ENCODE data around the gene RIMBP2.

DNA sequence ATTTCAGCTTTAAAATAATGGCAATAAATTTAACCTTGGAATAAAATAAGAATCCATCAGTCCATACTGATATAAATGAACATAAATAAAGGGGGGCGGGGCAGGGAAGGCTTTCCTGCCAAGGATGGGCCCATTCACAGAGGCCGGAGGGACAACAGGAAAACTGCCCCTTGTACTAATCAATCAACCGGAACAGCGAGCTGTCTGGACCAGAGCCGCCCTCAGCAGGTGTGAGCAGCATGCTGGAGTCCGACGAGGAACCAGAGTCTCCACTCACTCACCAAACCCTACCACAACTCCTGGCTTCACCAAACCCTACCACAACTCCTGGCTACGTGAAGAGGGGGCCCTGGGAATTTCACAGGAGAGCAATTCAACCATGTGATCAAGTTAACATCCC, 51.3 kb downstream of the RIMBP2 start:
- TF ChIP-seq, protein P1, sequence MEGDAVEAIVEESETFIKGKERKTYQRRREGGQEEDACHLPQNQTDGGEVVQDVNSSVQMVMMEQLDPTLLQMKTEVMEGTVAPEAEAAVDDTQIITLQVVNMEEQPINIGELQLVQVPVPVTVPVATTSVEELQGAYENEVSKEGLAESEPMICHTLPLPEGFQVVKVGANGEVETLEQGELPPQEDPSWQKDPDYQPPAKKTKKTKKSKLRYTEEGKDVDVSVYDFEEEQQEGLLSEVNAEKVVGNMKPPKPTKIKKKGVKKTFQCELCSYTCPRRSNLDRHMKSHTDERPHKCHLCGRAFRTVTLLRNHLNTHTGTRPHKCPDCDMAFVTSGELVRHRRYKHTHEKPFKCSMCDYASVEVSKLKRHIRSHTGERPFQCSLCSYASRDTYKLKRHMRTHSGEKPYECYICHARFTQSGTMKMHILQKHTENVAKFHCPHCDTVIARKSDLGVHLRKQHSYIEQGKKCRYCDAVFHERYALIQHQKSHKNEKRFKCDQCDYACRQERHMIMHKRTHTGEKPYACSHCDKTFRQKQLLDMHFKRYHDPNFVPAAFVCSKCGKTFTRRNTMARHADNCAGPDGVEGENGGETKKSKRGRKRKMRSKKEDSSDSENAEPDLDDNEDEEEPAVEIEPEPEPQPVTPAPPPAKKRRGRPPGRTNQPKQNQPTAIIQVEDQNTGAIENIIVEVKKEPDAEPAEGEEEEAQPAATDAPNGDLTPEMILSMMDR (IDR thresholded peaks at IDR 0.05), result no peak
- TF ChIP-seq POLR2A (IDR thresholded peaks at IDR 0.05) (no peak), EP300 (IDR thresholded peaks at IDR 0.05) (no peak)
